ENCODE results near the gene MSANTD3.
"Not testable (repeated sequence)": the region's sequence is repeated elsewhere in the genome, so short reads cannot be mapped to it uniquely, and the experiment has no call there.

MSANTD3 gene
- total RNA-seq, result 19.6 to 25.2 reads per million in 2 donors

DNA sequence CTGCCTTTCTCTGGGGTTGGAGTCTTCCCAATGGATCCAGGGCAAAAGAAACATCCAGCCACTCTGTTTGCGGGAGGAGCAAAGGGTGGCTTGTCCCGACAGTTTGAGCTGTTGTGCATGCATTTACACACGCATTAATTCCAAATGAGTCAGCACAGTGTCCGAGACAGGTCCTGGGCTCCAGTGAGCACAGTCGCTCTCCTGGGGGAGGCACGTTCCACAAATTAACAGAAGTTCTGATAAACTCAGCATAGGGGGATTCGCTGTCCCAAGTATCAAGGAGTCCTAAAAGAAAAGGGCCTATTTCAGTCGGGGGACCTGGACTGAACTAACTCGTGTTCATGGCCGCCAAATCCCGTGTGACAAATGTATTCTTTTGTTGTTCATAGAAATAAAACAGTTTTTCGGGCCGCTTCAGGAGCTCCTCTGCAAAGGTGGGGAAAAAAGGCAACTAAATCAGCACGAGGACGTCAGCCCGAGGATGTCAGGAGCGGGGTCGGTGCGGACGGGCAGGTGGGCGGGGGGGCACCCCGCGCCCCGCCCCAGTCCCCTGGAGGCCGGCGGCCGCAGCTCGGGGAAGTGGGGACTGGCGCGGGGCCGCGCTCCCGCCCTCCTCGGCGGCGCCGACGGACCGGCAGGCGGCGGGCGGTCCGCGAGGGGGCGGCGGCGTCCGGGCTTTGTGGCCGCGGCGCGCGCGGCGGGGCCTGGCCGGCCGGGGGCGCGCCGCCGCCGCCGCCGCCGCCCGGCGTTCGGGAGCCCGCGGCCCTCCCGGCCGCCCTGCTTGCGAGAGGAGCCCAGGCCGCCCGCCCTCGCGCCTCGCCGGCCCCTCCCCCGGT is at the start of gene MSANTD3:
Gene MSANTD3 (plus strand): TSS at position 614 of the 836 bp plus-strand sequence. CDS start 14,796 bp downstream, outside the sequence.
- DNase-seq, result peak; percentile 59

GRCh38 chr9:100379862-100380261 is 47.1 kb upstream of the MSANTD3 start:
- no peak for DNase-seq

GRCh38 chr9:100392989-100393388 is 34.0 kb upstream of the MSANTD3 start:
- not testable (repeated sequence) for DNase-seq

GRCh38 chr9:100394032-100394695 is 32.8 kb upstream of the MSANTD3 start:
- DNase-seq, result no peak

- no peak for DNase-seq
Measured at GRCh38 chr9:100394816-100395215, 32.1 kb upstream of the MSANTD3 start.

- no peak for DNase-seq
Measured at GRCh38 chr9:100396769-100397168, 30.2 kb upstream of the MSANTD3 start.

GRCh38 chr9:100397529-100398266 is 29.2 kb upstream of the MSANTD3 start:
- no peak for DNase-seq

DNA sequence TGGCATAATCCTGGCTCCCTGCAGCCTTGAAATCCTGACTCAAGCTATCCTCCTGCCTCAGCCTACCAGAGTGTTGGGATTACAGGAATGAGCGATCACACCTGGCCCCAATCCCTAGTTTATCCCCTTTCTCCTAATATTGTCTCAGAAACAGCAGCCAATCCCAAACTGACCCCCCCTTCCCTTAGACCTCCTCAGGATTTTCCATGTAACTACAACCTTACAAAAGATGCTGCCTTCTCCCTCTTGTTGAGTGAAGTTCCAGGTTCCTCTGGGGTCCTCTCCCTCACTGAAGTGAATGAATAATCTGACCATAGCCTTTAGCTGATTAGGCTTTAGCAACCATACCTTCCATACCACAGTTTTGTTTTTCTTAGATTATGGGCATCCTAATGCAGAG is 25.9 kb upstream of the MSANTD3 start:
- no peak for DNase-seq

DNA sequence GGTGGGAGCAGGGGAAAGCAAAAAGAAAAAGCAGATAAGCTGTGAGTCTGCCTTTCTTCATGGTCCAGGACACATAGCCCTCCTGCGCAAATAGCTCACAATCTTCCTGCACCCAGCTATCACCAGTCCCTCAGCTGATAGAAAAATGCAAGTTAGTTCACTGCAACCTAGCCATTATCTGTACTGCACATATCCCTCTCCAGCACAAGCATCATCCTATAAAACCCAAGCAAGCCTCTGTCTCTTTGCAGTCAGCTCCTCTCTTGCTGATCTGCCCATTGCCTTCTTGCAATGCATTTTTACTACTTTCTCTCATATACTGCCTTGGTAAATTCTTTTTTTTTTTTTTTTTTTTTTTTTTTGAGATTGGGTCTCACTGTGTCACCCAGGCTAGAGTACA is 20.0 kb upstream of the MSANTD3 start:
- DNase-seq, result no peak

GRCh38 chr9:100408546-100409175 is 18.3 kb upstream of the MSANTD3 start:
- DNase-seq, result no peak

- no peak for DNase-seq
Measured at GRCh38 chr9:100409176-100409556, 17.8 kb upstream of the MSANTD3 start.

DNA sequence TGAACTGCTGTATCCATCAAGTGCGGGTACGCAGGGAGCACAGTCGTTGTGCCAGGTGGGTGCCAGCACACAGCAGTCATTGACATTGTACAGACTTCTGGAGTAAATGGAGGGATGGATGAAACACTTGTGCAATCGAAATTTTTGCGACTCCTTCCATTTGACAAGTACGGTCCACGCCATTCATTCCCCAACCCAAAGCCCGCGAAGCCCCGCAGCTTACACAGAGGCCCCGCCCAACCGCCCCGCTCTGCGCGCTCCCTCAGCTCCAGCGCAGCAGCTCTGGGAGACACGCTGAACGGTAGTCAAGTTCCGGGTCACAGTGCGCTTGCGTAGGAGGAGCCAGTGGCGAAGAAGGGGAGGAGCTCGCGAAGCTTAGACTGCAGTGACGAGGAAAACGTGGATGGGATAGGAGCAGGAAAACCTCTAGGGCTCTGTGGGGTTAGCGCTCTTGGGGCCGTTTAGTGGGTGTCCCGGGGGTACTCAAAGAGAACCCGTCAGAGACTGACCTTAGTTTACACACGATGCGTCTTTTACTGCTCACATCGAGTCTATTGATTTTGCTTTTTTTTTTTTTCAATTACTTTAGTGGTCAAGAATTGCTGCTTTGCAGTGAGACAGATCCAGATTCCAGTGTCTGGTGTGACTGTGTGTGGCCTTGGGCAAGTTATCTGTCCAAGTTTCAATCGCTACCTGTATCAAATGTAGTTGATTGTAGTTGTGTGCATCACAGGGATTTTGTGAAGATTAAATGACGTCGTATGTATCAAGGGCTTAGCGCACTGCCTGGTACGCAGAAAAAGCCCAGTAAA is 15.3 kb upstream of the MSANTD3 start:
- peak; percentile 49 for DNase-seq

- no peak for DNase-seq
Measured at GRCh38 chr9:100413839-100414420, 13.0 kb upstream of the MSANTD3 start.

GRCh38 chr9:100417815-100418214 is 9.1 kb upstream of the MSANTD3 start:
- DNase-seq, result no peak

- DNase-seq, result no peak
Measured at GRCh38 chr9:100419166-100419565, 7.8 kb upstream of the MSANTD3 start.

DNA sequence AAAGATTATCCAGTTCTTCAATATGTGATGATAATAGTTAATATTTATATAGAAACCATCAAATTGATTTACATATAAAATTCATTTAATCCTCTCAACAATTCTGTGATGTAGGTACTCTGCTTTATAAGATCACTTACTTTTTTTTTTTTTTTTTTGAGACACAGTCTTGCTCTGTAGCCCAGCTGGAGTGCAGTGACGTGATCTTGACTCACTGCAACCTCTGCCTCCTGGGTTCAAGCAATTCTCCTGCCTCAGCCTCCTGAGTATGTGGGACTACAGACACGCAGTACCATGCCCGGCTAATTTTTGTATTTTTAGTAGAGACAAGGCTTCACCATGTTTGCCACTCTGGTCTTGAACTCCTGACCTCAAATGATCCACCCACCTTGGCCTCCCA is 5.8 kb upstream of the MSANTD3 start:
- not testable (repeated sequence) for DNase-seq

DNA sequence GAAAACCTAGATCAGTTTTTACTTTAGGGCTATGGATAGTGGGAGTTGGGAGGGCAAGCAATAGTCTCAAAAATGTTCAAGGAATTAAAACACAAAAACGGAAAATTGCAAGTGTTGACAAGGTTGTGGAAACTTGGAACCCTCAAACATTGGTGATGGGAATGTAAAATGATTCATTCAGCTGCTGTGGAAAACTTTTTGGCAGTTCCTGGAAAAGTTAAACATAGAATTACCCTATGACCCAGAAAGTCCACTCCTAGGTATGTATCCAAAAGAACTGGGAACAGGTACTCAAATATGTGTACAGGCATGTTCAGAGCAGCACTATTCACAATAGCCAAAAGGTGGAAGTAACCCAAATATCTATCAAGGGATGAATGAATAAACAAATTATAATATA is 1.2 kb upstream of the MSANTD3 start:
- DNase-seq, result no peak

GRCh38 chr9:100426189-100426529 is 784 bp upstream of the MSANTD3 start:
- no peak for DNase-seq

DNA sequence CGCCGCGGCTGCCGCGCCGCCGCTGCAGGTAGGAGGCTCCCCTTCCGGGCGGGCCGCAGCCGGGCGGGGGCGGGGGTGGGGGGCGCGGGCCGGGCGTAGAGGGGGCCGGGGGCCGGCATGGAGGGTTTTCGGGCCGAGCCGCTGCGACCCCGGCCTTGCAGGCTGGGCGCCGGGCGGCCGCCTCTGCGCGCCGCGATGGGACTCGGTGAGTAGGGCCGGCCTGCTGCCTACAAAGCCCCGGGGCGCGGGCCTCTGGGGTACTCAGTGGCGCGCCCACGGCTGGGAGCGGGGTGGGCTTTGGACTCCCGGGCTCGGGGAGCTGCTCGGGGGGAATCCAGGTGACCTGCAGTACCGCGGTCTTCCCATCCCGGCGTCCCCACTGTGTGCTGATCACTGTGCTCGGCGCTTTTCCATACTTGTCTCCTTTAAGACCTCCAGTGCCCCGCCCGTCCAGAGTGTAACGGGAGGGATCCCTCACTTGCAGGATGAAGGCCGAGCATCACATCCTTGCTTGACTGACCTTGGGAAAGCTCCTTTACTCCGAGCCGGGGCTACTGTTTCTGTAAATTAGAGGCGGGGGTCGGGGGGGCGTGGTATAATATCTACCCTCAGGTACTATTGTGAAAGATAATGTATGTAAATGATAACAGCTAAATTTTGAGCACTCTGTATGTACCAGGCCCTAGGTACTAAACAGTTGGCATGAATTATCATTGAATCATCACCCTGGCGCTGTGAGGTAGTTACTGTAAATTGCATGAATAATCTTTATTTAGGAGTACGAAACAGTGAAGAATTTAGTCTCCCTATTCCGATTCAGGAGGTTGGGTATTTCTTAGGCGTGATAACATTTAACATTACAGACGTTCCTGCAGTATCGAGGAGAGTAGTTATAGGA is 672 bp downstream of the MSANTD3 start:
- no peak for DNase-seq

GRCh38 chr9:100428871-100429654 is 2.1 kb downstream of the MSANTD3 start:
- DNase-seq, result no peak

Data from activated gamma-delta T cell (primary cell).